ENCODE measurements around the gene DNAH11. TPM values are rescaled to one million over a fixed set of nuclear protein-coding genes. Genes with fewer than 3 reads are reported as not detected.

The DNAH11 gene
- total and polyA plus RNA-seq, 9 of the 15 experiments (the other 6 are each of a cell fraction or from before 2014, with no cell fraction given) = under 0.01 TPM; not detected in 7

GRCh38 chr7:21757537-21758282 lies 214.9 kb downstream of the DNAH11 start:
- no peaks in the 10 kb centered on the region for H3K79me2 ChIP-seq (ENCODE audit: control insufficient read depth, insufficient read depth, low read length)
- no peak overlapping the region for H3K9ac ChIP-seq (ENCODE audit: insufficient read depth in 1 of 2, low read depth in 2 of 2, low read length in 2 of 2)
- WGBS (ENCODE audit: insufficient coverage, low coverage, missing lambda C conversion rate) = 2% methylated on average over 11 of the region's 11 CpGs
- no peaks in the 10 kb centered on the region for H3K9me1 ChIP-seq (ENCODE audit: control insufficient read depth, insufficient read depth, low read length)
- no TSS peak for BruUV-seq (replicated peaks)
- DNase-seq (ENCODE audit: extremely low read depth in 1 of 4, low spot score in 3 of 4) (no peak), ATAC-seq (no peak), FAIRE-seq (no peak)
- no peak for TF ChIP-seq ZSCAN29 (IDR thresholded peaks at IDR 0.05)
- TF ChIP-seq BCL6 (CRISPR knock-in tag; IDR thresholded peaks at IDR 0.05) = no peak
- TF ChIP-seq ZNF696 (CRISPR knock-in tag; conservative IDR thresholded peaks at IDR 0.05) = no peak
- TF ChIP-seq CHAMP1 (IDR thresholded peaks at IDR 0.05) = no peak
- no peak for TF ChIP-seq RNF2 (IDR thresholded peaks at IDR 0.05)
- no peaks in the 10 kb centered on the region for H3K9me3 ChIP-seq (replicated peaks; ENCODE audit: control insufficient read depth, insufficient read depth, low read depth, low read length)
- no peaks in the 10 kb centered on the region for H3K4me1 ChIP-seq (replicated peaks in 1 of 2; ENCODE audit: control insufficient read depth in 2 of 2, insufficient read depth in 2 of 2, low read length in 2 of 2)
- no peak overlapping the region for H3K4me2 ChIP-seq (ENCODE audit: insufficient read depth, low read length)
- intact Hi-C loops (cut with micrococcal nuclease) = no loop called here
- ChIA-PET POLR2A (no interaction called here), CTCF (ENCODE audit: low intra/inter-chr PET ratio) (no interaction called here)
- in situ Hi-C loops (cut with MboI) = no loop called here
- no peak overlapping the region for H3K4me3 ChIP-seq
- H3K27me3 ChIP-seq (ENCODE audit: control insufficient read depth in 2 of 2, insufficient read depth in 2 of 2, low read length in 2 of 2) = peaks cover 0 to 3% of the 10 kb centered on the region in 2 experiments; a peak in 2 of 5 replicates
- no peaks in the 10 kb centered on the region for H4K20me1 ChIP-seq (replicated peaks; ENCODE audit: control insufficient read depth, insufficient read depth, low read length)
- no peak overlapping the region for H3K27ac ChIP-seq (ENCODE audit: extremely low read depth, low read depth, low read length)
- no peaks in the 10 kb centered on the region for H3K36me3 ChIP-seq (ENCODE audit: control insufficient read depth, insufficient read depth, low read length)
- no peak overlapping the region for H2AFZ ChIP-seq (ENCODE audit: low read depth, low read length)

All from K562 (cell line).